HL-60 (cell line): Measurements from ENCODE around the gene OTULINL.

Experiments used
- CTCF ChIP-seq: IDR thresholded peaks from one replicate; pipeline ENCODE4 v1.5.1; 2011; ENCODE audit warnings: low read length, control low read depth, inconsistent platforms; ENCODE audit not compliant: insufficient read depth
- GABPA ChIP-seq: IDR thresholded peaks from 2 replicates; pipeline ENCODE4 v1.6.1; 2012; ENCODE audit warnings: low read depth
- POLR2AphosphoS5 ChIP-seq: IDR thresholded peaks from 2 replicates; pipeline ENCODE4 v1.6.1; 2012; ENCODE audit warnings: low read depth
- REST ChIP-seq: IDR thresholded peaks from 2 replicates; pipeline ENCODE4 v1.6.1; 2012; ENCODE audit warnings: low read depth; ENCODE audit not compliant: insufficient replicate concordance
- SPI1 ChIP-seq: IDR thresholded peaks from 2 replicates; pipeline ENCODE4 v1.6.1; 2012; ENCODE audit warnings: low read depth, mild to moderate bottlenecking, borderline replicate concordance

GRCh38 chr5:14561741-14562140 lies 19.9 kb upstream of the OTULINL start:
- no peak for TF ChIP-seq CTCF
- no peak for TF ChIP-seq GABPA
- TF ChIP-seq POLR2AphosphoS5, result no peak
- TF ChIP-seq REST, result no peak
- peak; percentile 37; the same call in 1 of the 2 replicates for TF ChIP-seq SPI1
